BJ (cell line): ENCODE results near the gene C19orf81. TPM values are rescaled to one million over a fixed set of nuclear protein-coding genes. Genes with fewer than 3 reads are reported as not detected.

Experiments
- CTCF ChIA-PET: fragments of 350-600 bp; formaldehyde crosslinking; extraction: SDS; loops from one replicate; lab custom pipeline; 2021; ENCODE audit warnings: antibody characterized with exemption, inconsistent platforms; lab: Yijun Ruan, JAX
- POLR2A ChIA-PET: fragments of 300-600 bp; sonication (Branson Sonifier 250); formaldehyde crosslinking; extraction: SDS; loops from one replicate; lab custom pipeline; 2021; ENCODE audit warnings: antibody characterized with exemption; lab: Charles Lee
- DNase-seq: peaks from one replicate; pipeline ENCODE4 v3.0.0-alpha.2; 2011; ENCODE audit warnings: low read depth
- H3K27me3 ChIP-seq: 2 replicates; pipeline ENCODE4 v1.6.0; 2011; ENCODE audit warnings: low read length; ENCODE audit not compliant: control insufficient read depth, insufficient read depth
- H3K36me3 ChIP-seq: 2 replicates; pipeline ENCODE4 v1.5.1; 2011; ENCODE audit warnings: low read length; ENCODE audit not compliant: control insufficient read depth, insufficient read depth
- H3K4me3 ChIP-seq: 2 replicates; pipeline ENCODE4 v1.5.1; 2011; ENCODE audit warnings: low read depth, mild to moderate bottlenecking, control low read depth, low read length
- polyA plus RNA-seq: library from polyadenylated mRNA; depleted of rRNA; stranded (reverse); fragments of >200 nt; gene quantifications from 2 replicates; pipeline ENCODE4 v1.2.3, GENCODE V29; 2011
- TF ChIP-seq, protein P1 (sequence below): IDR thresholded peaks from 2 replicates; pipeline ENCODE4 v1.5.1; 2011; ENCODE audit warnings: low read depth, mild to moderate bottlenecking, control low read depth, inconsistent platforms, low read length, moderate library complexity; ENCODE audit not compliant: insufficient read depth

Gene C19orf81
- polyA plus RNA-seq, 1 experiment, result 0.47 TPM

DNA sequence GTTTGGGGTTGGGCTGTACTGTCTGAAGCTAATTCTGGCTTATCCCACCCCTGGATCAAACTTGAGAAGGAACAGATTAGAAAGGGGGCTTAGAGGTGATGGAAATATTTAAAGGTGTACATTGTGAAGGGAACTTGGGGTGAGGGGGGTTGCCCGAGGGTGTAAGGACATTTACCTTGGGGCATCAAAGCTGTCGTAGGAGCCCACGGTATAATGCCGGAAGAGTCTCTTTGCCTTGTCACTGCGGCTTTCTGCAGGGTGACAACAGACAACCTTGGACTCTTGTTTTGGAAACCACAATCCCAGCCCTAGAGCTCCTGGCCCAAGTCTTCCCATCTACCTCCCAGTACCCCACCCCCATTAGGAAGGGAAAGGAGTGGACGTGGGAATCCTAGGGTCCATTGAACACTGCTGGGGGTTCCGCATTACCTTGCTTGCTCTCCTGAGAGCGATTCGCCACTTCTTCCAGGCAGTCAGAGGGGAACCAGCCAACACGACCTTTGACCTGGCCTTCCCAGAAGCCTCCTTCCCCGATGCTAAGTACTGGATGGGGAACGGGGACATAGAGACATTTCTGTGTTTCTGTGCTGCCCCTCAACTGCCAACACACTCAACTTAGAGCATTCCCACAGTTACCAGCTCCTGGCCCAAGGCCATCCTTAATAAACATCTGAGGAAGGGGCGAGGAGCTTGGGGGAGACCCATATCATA, 48.3 kb downstream of the C19orf81 start:
- no peak overlapping the region for H3K4me3 ChIP-seq
- ChIA-PET POLR2A (no interaction called here), CTCF (interaction anchor here (0.6 to 2.2 kb wide), 4 partner anchors 16 to 142 kb away, joined by 3 to 7 read pairs (median 3); no protein-coding TSS in a partner anchor)
- peaks cover 12% of the 10 kb centered on the region for H3K27me3 ChIP-seq
- no peak for DNase-seq
- TF ChIP-seq, protein P1, sequence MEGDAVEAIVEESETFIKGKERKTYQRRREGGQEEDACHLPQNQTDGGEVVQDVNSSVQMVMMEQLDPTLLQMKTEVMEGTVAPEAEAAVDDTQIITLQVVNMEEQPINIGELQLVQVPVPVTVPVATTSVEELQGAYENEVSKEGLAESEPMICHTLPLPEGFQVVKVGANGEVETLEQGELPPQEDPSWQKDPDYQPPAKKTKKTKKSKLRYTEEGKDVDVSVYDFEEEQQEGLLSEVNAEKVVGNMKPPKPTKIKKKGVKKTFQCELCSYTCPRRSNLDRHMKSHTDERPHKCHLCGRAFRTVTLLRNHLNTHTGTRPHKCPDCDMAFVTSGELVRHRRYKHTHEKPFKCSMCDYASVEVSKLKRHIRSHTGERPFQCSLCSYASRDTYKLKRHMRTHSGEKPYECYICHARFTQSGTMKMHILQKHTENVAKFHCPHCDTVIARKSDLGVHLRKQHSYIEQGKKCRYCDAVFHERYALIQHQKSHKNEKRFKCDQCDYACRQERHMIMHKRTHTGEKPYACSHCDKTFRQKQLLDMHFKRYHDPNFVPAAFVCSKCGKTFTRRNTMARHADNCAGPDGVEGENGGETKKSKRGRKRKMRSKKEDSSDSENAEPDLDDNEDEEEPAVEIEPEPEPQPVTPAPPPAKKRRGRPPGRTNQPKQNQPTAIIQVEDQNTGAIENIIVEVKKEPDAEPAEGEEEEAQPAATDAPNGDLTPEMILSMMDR, result no peak
- no peaks in the 10 kb centered on the region for H3K36me3 ChIP-seq

DNA sequence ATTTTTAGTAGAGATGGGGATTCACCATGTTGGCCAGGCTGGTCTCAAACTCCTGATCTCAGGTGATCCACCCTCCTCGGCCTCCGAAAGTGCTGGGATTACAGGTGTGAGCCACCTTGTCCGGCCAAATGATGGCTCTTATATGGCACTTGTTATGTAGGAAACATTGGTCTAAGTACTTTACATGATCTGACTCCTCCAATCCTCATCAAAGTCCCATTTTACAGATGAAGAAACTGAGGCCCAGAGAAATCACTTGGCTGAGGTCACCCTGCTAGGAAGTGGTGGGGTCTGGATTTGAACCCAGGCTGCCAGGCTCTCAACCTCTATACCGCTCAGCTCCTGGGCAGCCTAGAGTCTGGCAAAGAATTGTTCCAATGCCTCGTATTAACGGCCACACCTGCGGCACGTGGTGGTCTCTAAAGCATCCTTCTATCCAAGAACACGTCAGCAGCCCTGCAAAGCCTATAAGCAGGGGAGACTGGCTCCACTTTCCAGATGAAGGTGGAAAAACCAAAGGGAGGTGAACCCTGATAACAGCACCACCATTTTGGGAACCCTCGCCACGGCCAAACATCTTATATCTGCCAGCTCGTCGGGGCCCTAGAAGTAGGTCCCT, 52.2 kb downstream of the C19orf81 start:
- ChIA-PET CTCF (interaction anchor here (0.8 to 2.6 kb wide), 3 partner anchors 32 to 36 kb away, joined by 3 to 8 read pairs (median 4); no protein-coding TSS in a partner anchor), POLR2A (no interaction called here)
- no peak overlapping the region for H3K4me3 ChIP-seq
- DNase-seq, result no peak
- TF ChIP-seq, protein P1, result no peak
- peaks cover 3% of the 10 kb centered on the region for H3K27me3 ChIP-seq
- H3K36me3 ChIP-seq, result no peaks in the 10 kb centered on the region

DNA sequence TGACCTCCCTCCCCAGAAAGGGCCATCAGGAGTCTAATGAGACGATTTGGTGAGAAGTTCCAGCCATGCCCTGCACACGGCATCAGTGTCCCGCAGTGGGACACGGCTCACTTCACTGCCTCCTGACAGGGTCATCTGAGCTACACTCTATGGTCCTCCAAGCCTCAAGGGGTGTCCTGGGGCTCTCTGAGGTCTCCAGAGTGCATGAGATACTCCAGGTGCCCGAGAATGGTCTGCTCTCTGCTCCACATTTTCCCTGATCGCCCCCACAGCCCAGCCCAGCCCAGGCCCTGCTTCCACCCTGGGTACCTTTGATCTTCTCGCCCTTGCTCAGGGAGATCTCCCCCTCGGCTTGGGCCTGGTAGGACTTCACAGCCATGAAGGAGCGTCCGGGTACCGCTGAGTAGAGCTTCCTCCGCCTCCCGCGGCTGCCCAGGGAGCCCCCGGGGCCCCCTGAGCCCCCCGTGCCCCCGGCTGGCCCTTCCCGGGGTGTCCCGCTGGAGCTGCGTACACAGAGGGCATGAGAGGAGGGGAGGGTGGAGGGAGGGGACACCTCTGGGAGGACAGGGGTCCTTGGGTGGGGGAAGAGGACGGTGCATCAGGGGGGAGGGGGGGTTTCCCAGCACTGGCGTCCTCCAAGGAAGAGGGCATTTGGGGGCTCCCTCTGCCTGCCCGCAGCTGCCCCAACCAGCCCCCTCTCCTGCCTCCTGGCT, 53.1 kb downstream of the C19orf81 start:
- peaks cover 3% of the 10 kb centered on the region for H3K27me3 ChIP-seq
- ChIA-PET POLR2A (no interaction called here), CTCF (interaction anchor here (1.1 to 2.8 kb wide), 6 partner anchors 14 to 81 kb away, joined by 3 to 17 read pairs (median 6); no protein-coding TSS in a partner anchor)
- TF ChIP-seq, protein P1, result no peak
- no peak overlapping the region for H3K4me3 ChIP-seq
- H3K36me3 ChIP-seq, result no peaks in the 10 kb centered on the region
- DNase-seq, result no peak

DNA sequence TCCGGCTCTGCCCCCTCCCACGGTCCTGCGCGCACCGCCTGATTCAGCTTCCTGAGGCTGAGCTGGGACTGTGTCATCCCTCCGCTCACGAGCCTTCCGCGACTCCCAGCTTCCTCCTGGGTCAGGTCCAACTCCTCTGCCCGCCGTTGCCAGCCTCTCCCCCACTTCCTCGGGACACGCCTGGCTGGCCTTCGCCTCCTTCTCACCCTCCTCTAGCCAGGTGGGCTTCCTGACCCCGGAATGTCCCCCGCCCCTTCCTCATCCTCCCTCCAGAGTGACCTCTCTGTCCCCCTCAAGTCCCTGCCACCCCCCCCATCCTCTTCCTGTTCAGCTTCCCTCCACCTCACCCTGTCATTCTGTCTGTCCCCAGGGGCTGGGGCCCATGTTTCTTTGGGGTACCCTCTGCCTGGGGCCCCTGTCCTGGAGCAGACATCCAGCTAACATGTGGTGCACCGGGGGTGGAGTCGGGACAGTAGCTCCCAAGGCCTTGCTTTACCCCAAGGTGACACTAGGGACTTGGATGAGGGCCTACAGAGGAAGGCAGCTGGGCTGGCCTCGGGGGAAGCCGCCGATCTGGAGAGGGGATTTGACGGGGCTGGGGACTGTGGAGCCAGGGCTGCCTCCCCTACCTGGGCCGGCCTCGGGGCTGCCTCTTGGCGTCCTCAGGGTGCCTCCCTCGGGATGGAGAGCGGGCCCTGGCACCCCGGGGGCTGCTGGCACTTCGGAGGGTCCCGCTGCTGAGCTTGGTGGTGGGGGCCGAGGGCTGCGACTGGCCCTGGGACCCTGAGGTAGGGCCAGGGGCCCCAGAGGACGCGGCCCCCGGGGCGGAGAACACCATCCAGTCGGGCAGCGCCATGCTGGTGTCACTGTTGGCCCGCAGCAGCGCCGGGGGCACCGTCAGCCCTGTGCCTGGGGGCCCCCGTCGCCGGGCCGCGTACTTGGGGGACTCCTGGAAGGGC, 53.9 kb downstream of the C19orf81 start:
- Histone ChIP-seq H3K4me3 (no peak overlapping the region), H3K27me3 (peaks cover under 1% of the 10 kb centered on the region; the same call in 1 of the 2 replicates), H3K36me3 (no peaks in the 10 kb centered on the region)
- TF ChIP-seq, protein P1, result no peak
- POLR2A ChIA-PET, result no interaction called here
- CTCF ChIA-PET, result interaction anchor here (1.1 to 2.8 kb wide), 7 partner anchors 15 to 165 kb away, joined by 3 to 17 read pairs (median 6); no protein-coding TSS in a partner anchor
- no peak for DNase-seq
